Measurements from ENCODE around the gene DPP10.

Gene DPP10

DNA sequence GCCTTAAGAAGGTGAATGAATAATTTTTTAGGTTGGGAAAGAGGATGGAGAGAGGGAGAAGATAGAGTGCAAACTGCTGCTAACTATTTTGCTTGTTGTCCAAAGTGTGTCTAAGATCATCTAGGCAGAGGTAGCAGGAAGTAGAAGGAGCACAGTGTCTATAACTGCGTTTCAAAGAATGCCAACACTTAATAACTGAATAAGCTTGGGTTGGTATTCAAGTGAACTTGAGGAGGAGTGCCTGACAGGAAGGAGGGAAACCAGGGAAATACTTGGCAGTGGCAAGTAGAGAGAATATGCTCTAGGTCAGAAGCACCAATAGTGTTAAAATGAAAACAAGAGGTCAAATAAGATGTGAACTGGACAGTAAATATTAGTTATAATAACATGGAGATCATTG lies 155.9 kb downstream of the DPP10 start:
- DNase-seq (ENCODE audit: low spot score): no peak

DNA sequence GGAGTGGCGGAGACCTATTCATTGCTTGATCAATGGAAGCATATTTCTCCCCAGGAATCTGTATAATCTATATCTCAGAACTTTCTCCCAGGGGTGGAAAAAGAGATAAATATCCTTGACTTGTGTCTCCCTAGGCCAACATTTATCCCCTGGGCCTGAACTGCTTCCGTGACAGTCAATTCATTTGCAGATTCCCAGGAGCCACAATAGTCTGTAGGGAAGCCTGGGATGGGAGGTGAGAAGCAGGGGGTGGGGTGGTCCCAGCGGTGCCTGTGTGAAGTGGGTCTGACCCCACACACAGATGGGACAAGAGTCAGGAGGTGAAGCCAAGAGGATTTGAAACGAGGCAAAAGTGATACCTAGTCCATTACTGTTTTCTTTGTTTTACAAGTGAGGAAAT lies 166.8 kb downstream of the DPP10 start:
- DNase-seq (ENCODE audit: low spot score): no peak

DNA sequence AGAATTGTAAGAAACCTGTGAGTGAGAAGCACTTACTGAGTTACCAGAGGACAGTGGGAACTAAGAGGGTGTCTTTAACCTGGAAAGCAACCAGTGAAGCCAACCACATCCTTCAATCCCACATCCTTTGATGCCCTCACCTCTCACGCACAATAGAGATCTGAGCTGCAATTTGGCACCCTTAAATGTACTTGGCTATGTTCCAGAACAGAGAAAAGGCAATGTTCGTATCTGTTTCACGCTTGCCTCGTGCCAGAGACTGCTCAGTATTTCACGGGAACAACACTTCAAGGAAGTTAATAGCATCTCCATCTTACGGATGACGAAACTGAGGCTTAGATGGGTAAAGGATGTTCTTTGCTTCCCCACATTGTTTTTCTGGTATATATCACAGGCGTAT lies 167.4 kb downstream of the DPP10 start:
- DNase-seq (ENCODE audit: low spot score): no peak

DNA sequence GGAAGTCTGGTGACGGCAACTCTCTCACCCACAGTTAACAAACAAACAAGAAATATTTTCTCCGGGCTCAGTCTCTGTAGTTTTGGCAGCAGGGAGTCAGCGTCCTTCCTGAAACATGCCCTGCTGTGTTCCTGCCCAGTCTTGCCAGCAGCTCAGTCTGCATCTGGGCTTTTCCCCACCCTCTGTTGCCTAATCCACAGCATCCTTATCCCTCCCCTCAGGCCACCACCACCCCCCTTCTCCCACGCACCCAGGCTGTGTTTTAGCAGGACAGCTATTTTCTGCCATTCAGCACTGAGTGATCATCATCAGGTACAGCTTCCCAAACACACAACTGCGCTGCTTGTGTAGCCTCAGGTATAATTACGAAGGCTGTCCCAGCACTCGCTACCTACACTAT lies 168.2 kb downstream of the DPP10 start:
- DNase-seq (ENCODE audit: low spot score): no peak

DNA sequence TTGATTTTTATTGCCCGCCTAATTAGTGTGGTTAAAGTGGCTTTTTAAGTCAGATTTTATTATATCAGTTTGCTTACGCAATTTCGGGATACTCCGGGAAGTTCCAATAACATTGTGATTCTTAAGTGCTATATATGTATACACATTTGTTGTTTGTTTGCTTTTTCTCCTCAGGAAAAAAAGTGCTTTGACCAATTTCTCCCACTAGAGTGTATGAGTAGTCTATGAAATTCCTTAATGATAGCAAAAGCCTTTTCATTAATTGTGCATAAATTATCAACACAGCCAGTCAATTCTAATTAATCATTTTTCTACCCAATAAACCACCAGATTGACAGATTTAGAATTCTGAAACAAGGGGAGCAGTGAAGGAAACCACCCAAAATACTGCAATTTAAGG lies 172.2 kb downstream of the DPP10 start:
- DNase-seq (ENCODE audit: low spot score): no peak

DNA sequence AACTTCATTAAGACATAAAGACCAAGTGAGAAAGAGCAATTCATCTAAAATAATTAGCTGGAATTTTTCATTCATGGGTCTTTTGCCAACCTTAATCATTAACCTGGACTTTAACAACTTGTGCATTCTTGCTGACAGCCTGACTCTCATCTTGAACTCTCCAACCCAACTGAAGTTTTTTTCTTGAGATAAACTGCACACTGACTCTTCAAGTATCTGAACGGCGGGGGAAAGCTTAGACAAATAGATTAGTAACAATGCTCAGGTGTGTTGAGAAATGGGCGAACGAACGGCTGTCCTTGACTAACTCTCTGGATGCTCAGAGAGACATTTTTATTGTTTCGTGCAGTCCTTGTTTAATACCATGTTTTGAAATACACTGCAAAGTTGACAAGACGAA lies 186.0 kb downstream of the DPP10 start:
- no peak for DNase-seq (ENCODE audit: low spot score)

DNA sequence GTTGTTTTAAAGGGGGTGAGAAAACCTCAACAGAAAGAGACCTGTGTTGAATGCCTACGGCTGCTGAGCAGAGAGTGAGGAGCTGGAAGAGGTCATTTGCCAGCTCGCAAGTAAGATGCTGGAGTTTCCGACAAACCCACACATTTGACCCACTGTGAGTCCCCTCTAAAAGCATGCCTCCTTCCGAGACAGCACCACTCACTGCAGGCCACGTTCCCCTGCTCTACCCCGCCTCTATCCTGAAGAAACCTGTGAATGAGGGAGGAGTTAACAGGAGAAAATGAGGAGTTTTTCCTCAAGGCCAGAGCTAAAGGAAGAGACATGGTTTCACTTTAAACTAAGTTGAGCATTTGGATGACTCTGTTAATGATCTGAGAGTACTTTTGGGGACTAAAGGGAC lies 188.7 kb downstream of the DPP10 start:
- no peak for DNase-seq (ENCODE audit: low spot score)

DNA sequence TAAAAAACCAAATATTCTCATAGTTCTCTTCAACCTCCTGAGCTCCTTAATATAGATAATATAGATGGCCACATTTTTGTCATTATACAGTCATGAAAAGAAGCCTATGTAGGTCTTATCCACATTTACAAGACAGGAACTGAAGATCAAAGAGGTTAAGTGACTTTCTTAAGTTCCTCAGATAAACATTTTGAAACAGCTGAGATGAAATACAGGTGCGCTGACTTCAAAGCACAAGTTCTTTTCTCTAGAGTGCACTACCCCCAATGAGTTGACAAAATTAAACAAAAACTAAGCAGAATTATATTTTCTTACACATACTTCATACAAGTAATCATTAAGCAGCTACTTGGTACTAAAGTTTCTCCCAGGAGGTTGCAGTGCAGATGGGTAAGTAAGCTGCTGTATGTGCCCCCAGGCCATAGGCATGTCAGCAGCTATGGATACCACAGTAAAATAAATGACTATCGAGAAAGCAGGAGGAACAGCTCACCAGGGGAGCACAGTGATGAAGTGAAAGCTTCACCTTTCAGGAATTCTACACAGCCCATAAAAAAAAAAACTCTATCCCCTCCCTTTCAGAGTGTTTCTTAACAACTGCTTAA lies 199.8 kb downstream of the DPP10 start:
- no peak for DNase-seq (ENCODE audit: low spot score)

DNA sequence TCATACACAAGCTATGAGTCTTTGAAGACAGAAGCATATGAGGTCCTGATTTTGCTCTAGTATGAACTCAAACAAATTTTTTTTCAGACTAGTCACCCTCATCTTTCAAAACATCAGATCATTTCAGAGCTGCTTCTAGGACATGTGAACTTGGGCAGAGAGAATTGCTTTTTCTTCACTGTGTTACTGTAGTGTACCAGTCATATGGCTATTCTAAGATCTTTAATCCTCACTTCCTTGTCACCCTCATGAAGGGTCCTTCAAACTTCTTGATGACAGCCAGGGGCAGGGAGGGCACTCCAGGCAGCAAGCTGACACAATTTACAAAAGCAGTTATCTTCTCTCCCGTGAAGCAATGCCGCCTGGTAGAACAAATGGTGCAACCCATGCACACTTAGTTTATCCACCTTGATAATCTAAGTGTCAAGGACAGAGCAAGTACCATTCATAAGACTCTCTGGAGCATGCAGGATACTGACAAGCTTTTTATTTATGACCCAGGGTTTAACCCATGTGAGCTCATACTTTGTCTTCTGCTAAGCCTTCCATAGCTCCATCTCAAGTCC lies 200.6 kb downstream of the DPP10 start:
- no peak for DNase-seq (ENCODE audit: low spot score)

DNA sequence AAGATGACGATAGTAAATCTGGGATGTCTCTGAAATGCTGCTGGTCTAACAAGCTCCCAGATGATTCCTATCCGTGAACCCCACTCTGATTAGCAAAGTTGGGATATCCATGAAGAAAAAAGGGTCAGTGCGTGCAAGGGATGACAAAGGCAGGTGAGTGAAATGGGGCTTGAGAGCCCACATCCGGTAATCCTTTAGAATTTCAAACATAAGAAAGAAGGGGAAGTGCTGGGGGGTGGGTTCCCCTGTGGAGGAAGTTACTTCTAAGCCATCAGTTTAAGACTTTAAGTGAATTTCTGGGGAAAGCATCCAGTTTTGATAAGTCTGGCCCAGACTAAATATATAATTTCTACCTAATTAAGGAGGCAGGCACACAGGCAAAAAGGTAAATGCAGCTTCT lies 209.5 kb downstream of the DPP10 start:
- no peak for DNase-seq (ENCODE audit: low spot score)

DNA sequence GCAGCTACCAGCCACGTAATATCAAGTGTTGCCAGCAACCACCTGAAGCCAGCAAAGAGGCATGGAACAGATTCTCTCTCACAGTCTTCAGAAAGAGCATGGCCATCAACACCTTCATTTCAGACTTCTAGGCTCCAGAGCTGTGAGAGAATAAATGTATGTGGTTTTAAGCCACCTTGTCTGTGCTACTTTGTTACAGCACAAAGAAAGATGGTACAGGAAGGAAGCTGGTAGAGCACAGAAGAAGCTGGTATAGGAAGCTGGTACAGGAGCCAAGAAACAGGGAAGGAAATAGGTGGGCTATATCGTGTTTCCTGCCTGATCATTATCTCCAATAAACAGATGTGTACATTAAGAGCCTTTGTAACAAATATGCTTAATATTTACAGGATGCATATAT lies 217.4 kb downstream of the DPP10 start:
- DNase-seq (ENCODE audit: low spot score): no peak

DNA sequence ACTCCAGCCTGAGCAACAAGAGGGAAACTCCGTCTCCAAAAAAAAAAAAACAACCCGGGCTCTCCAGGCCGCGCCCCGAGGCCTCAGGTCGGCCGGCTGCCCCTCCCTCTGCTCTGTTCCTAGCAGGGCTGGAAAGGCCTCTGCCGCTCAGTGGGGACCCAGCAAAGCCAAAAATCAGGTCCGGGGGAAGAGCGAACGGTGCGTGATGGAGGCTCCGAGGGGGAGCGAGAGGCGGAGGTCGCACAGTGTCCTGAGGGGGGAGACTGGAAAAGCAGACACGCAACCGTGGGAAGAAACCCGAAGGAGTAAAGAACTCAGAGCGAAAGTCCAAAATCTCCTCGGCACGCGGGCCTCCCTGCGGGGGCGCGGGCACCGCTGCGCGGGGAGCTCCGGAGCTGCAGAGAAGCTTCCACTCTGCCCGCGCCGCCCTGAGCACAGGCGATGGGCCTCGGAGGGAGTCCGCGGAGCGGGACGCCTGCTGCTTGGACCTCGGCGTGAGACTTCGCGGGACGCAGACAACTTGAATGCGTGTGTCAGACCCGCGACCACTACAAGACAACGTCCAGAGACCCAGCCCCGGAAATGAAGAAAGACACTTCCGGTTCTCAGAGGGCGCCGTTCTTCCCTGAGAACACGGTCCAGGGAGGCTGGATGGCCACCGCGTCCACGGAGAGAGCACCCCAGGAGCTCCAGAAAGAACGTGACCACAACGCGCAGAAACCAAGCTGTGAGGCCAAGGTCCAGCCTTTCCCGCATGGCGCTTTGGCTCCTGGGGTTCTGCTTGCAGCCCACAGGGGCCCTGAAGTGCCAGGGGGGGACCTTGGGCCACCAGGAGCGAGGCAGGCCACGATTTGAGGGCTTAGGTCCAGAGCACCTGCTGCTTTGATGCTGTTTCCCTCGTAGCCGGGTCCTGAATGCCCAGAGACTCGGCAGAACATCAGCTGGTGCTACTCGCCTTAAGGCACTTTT lies 219.8 kb downstream of the DPP10 start:
- DNase-seq (ENCODE audit: low spot score): no peak

DNA sequence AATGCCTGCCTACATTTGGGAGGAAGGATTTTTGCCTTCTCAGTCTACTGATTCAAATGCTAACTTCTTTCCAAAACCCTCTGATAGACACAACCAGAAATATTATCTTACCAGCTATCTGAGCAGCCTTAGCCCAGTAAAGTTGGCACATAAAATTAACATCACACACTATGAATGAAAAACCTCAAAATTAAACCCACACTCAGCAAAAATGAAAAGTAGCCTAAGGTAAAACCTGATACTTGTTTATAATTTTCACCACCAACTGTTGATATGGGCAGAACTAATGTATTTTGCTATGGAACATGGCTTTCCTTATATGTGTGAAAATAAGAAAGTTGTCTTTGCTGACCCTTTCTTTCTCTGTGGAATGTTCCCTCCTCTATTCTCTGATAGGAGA lies 226.0 kb downstream of the DPP10 start:
- DNase-seq (ENCODE audit: low spot score): no peak

DNA sequence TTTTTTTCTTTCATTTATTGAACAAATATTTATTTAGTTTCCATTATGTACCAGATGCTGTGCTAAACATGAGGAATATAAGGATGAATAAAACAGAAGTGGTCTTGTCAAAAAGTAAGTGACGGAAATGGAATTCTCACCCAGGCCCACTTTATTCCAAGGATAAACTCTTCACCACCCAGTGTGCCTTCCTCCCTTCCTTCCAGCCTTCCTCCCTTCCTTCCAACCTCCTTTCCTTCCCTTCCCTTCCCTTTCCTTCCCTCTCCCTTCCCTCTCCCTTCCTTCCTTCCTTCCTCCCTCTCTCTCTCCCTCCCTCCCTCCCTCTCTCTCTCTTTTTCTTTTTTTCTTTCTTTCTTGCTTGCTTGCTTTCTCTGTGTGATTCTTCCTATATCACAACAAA lies 240.8 kb downstream of the DPP10 start:
- DNase-seq (ENCODE audit: low spot score): no peak

DNA sequence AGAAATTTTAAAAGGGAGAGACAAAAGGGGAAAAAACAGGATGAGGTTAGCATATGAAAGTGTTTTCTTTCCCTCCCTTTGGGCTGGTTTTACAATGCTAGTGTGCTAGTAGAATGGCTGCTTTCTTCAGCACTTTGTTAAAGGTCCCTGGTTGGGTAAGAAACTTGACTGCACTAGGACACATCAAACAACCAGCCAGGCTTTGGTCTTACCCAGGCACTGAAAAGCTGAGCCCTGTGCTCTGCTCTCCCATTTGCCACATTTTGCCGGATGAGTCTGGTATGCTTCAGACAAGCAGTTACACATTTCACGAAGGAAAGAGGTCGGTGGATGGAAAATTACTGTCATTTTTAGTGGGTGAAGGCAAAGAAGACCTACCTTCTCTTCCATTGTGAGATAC lies 242.0 kb downstream of the DPP10 start:
- DNase-seq (ENCODE audit: low spot score): no peak

DNA sequence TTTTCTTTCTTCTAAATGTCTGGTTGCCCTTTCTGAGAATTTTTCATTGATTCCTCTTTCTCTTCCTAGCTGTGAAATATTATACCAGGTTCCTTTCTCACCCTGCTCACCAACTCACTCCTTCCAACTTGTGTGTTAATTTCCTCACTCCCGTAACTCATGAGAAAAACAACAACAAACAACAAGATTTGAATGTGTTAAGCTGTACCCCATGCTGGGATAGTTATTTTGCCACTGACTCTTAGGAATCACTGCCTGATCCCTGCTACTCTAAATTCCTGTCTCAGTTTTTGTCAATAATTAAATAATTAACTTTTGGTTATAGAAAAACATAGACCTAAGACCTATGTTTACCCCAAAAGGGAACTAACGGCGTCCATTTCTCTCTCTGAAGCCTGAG lies 242.7 kb downstream of the DPP10 start:
- DNase-seq (ENCODE audit: low spot score): no peak

DNA sequence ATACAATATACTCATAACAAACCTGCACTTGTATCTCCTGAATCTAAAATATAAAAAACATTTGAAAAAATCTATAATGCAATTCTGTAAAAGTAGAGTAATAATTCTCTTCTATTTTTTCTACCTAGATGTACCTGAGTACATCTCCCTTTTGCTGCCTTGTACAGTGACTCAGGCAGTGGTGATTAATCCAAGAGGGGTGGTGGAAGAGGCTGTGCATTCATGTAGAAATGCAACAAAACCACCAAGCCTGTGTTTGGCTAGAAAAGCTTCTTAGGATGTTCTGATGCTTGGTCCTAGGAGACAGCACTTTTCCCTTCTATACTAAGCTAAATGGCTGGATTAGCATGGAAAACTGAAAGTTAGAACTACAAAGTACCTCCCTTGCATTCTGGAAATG lies 245.8 kb downstream of the DPP10 start:
- no peak for DNase-seq (ENCODE audit: low spot score)

DNA sequence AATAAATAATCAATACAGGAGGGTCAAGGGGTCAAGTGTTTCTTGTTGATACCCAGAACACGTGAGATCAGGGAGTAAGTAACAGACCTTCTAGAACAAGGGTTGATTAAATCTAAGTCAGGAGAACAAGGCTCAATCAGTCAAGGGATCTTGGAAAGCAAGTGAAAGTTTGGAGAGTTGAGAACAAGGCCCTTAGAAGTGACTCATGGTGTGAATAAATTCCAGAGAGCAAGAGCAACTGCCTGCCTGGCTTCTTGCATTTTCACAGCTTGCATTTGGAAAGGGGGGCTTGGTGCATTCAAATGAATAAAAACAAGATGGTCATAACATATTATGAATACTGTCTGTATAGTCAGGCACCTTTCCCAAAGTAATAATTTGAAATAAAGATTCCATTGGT lies 256.1 kb downstream of the DPP10 start:
- DNase-seq (ENCODE audit: low spot score): no peak

DNA sequence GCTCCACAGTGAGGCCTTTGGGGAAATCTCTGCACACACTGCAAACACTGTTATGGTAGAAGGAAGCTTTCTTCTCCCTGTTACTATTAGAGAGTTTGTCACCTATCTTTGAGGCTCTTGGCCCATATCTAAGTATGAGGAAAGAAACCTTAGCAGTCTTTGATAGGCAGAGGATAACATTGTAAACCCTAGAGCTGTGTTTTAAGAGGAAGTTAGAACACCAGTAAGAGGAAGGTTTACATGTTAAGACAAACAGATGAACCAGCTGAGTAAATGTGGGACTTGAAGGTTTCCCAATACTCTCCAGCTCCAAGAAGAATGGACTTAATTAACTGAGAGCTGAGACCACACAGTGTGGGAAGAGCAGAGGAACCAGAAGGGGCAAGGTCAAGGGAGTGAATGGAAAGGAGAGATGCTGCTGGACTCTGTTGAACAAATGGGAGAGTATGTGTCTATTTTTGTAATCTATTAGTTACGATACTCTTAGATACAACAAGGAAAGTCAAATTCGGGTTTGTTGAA lies 257.0 kb downstream of the DPP10 start:
- no peak for DNase-seq (ENCODE audit: low spot score)

DNA sequence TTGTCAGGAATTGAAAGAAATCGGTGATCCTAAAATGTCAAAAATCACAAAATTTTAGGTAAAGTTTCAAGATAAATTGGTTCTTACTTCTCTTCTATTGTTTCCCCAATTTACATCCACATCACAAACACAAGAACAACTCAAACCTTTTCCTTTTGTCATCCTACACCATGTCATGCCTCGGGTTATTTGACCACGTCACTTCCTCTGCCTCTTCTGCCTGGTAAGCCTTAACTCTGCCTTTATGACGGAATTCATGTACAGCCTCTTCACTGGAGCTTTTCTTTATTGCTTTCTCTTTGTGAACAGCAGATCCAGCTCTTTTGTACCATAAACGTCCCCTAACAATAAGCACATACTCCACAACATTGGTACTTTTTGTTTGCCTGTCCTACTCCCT lies 258.0 kb downstream of the DPP10 start:
- no peak for DNase-seq (ENCODE audit: low spot score)

DNA sequence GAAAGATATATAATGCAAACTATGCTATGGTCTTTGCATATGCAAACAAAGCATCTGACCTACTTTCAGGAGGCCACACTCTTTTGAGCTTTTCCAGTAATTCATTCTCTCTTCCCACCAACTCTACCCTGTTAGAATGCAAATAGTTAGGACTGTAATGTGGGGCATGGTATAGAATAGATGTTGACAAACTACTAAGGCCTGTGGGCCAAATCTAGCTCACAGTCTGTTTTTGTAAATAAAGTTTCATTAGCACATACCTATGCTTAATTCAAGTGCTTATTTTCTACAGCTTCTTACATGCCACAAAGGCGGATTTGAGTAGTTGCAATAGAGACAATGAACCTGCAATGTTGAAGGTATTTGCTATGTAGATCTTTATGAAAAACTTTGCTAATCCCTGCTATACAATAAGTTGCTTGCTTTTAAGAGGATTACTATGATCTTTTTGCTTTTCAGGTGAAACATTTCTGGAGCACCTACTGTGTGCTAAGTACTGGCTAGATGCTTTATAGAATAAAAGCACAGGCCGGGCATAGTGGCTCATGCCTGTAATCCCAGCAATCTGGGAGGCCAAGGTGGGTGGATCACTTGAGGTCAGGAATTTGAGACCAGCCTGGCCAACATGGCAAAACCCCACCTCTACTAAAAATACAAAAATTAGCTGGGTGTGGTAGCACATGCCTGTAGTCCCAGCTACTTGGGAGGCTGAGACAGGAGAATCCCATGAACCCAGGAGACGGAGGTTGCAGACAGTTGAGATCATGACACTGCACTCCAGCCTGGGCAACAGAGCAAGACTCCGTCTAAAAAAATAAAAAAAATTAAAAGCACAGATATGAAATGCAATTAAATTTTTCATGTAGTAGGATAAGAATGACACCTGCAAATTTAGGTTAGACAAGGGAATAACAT lies 267.8 kb downstream of the DPP10 start:
- DNase-seq (ENCODE audit: low spot score): no peak

DNA sequence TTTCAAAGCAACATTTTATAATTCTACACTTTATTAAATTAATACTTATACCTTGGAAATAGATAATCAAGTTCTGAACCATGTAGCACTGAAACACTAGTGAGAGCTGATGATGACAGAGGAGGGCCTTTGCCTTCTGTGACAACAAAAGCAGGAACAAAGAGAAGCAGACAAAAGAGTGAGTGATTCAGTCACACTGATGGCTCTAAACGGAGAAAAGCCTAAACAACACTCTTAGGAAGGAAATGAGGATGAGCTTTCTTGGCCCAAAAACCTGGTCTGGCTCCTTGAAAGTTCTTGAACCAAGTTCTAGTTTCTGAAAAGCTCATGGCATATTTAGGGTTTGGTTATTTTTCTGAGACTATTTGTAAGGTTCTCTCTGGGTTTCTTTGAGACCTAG lies 271.9 kb downstream of the DPP10 start:
- no peak for DNase-seq (ENCODE audit: low spot score)
